SK-N-MC (cell line): ENCODE data around the gene LTBP1.

ENCODE experiments used
- DNase-seq: peaks from one replicate; pipeline ENCODE4 v3.0.0-alpha.2; 2011; ENCODE audit warnings: low read depth, low spot score
- H3K27ac ChIP-seq: fragments of 200-600 bp; sonication (generic); 2 replicates; pipeline ENCODE4 v1.5.1; 2016; ENCODE audit warnings: mixed run types
- H3K36me3 ChIP-seq: fragments of 200-600 bp; sonication (generic); 2 replicates; pipeline ENCODE4 v1.6.1; 2017; ENCODE audit warnings: antibody characterized with exemption, low read length, mixed read lengths; ENCODE audit not compliant: insufficient read depth
- H3K4me3 ChIP-seq: fragments of 200-600 bp; sonication (generic); 2 replicates; pipeline ENCODE4 v1.5.1; 2016
- H3K9ac ChIP-seq: fragments of 200-600 bp; sonication (generic); 2 replicates; pipeline ENCODE4 v1.8.0; 2017; ENCODE audit warnings: mixed run types, mixed read lengths; ENCODE audit not compliant: insufficient read length
- H3K9me3 ChIP-seq: fragments of 200-600 bp; sonication (generic); 2 replicates; pipeline ENCODE4 v1.6.1; 2017; ENCODE audit warnings: low read depth, mild to moderate bottlenecking, antibody characterized with exemption, low read length, moderate library complexity, mixed read lengths
- EZH2 ChIP-seq: fragments of 200-600 bp; sonication (generic); IDR thresholded peaks from one replicate; pipeline ENCODE4 v1.6.1; 2017; ENCODE audit warnings: antibody characterized with exemption
- FOXP2 ChIP-seq: optimal IDR thresholded peaks from 2 replicates; pipeline ENCODE3; 2011; ENCODE audit warnings: mild to moderate bottlenecking, moderate library complexity; ENCODE audit not compliant: insufficient read depth; ENCODE audit errors: extremely low read length, control extremely low read depth
- POLR2AphosphoS5 ChIP-seq: IDR thresholded peaks from 2 replicates; pipeline ENCODE4 v1.6.1; 2012; ENCODE audit warnings: mild to moderate bottlenecking, low read depth, low read length, borderline replicate concordance

The LTBP1 gene

DNA sequence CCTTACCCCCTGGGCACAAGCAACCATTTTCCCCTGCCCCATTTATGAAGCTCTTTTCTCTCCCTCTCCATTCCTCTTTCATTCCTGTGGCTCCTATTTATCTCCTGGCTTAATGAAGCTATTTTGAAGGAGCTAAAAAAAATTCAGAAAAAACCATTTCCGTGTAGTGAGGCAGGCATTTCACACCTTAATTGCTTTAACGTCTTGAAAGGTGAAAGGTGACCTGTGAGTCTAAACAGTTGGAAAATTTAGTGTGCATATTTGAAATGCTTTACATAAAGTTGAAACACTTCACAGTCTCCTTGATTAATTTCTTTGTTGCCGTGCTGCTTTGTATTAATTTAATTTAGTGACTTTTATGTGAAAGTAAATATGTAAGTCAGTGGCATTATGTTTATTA is 83.6 kb downstream of the LTBP1 start:
- Histone ChIP-seq H3K27ac (no peak overlapping the region), H3K9me3 (no peaks in the 10 kb centered on the region), H3K4me3 (no peak overlapping the region), H3K9ac (no peak overlapping the region), H3K36me3 (no peaks in the 10 kb centered on the region)
- DNase-seq: no peak
- no peak for TF ChIP-seq POLR2AphosphoS5
- no peak for TF ChIP-seq EZH2
- TF ChIP-seq FOXP2: no peak

DNA sequence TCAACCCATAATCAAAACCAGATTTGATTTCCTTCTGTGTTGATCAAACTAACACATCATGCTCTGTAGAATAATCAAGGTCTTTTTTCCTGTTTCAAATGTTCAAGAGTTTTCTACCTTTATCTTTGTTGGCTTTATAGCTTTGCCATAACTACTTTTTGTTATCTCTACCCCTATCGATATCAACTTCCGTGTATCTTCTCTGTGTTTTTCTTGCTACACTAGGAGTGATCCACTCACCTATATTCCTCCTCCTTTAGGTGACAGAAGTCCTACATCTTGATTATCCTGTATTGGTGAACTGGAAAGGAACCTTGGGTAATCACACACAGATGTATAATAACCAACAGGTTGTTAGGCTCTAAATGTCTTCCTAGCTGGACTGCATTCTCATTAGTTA is 85.5 kb downstream of the LTBP1 start:
- Histone ChIP-seq H3K36me3 (no peaks in the 10 kb centered on the region), H3K9me3 (no peaks in the 10 kb centered on the region), H3K4me3 (no peak overlapping the region), H3K27ac (no peak overlapping the region), H3K9ac (no peak overlapping the region)
- no peak for DNase-seq
- no peak for TF ChIP-seq POLR2AphosphoS5

DNA sequence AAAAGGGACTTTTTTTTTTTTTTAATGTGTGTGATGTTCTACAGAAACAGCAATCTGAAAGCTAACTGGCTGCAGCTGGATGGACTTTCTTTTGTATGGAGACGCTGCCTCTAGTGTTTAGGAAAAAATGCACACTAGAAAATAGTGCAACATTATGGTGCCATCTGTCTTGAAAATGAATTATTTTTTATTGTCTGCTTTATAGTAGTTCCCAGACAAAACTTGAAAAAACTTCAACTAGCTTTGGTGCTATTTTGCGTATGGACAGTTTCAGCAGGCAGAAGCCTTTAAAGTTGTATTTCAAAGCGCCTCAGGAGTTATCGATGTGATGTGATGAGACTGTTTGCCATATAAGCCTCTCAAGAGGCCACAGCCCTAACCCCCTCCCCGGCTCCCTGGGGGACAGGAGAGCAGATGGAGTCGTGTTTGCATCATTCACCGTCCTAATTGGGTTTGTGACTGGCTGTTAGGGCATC is 86.9 kb downstream of the LTBP1 start:
- Histone ChIP-seq H3K9ac (no peak overlapping the region), H3K4me3 (0 out of 2 replicates have a peak overlapping the region, but pooled peaks have one; percentile 8), H3K9me3 (no peaks in the 10 kb centered on the region), H3K27ac (no peak overlapping the region), H3K36me3 (no peaks in the 10 kb centered on the region)
- no peak for TF ChIP-seq FOXP2
- TF ChIP-seq POLR2AphosphoS5: no peak
- no peak for TF ChIP-seq EZH2
- DNase-seq: no peak

DNA sequence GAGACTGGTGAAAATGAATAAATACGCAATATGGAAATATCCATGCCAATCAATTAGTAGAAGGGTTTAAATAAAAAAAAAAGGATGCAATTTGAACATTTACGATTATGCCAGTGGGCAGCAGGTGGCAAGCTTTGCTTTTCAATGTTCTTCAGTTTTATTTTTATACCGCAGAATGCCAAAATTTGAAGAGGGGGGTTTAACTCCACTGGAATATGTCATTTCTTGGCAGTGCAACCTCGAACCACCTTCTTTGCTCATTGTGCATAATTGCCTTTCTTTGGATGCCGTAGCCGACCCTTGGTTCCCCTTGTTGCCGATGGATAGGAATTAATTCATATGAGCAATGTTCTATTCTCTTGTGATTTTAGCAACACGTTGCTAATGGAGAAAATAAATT is 88.0 kb downstream of the LTBP1 start:
- H3K9me3 ChIP-seq: no peaks in the 10 kb centered on the region
- no peak for DNase-seq
- H3K9ac ChIP-seq: no peak overlapping the region
- H3K4me3 ChIP-seq: no peak overlapping the region
- TF ChIP-seq EZH2: no peak
- TF ChIP-seq POLR2AphosphoS5: no peak
- TF ChIP-seq FOXP2: no peak
- H3K36me3 ChIP-seq: no peaks in the 10 kb centered on the region
- H3K27ac ChIP-seq: no peak overlapping the region

DNA sequence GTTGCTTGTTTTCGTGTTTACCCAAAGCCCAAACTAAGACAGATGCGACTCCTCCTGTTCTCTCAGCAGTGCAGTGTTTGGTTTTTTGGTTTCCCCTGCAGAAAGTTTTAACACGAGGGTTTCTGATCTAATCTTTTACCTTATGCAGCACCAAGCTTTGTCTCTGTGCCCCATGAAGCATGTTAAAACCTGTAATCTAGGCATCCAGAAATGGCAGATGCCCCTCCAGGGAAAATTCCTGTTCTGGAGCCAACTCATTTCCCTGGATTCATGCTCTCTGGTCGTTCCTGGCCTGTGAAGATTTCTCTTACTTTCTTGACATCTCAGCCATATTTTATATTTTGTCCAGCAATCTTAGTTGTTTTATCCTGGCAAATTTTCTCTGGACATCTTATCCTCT is 91.5 kb downstream of the LTBP1 start:
- DNase-seq: no peak
- no peaks in the 10 kb centered on the region for H3K36me3 ChIP-seq
- H3K27ac ChIP-seq: no peak overlapping the region
- TF ChIP-seq FOXP2 (no peak), POLR2AphosphoS5 (no peak), EZH2 (no peak)
- no peak overlapping the region for H3K9ac ChIP-seq
- H3K4me3 ChIP-seq: no peak overlapping the region
- no peaks in the 10 kb centered on the region for H3K9me3 ChIP-seq

DNA sequence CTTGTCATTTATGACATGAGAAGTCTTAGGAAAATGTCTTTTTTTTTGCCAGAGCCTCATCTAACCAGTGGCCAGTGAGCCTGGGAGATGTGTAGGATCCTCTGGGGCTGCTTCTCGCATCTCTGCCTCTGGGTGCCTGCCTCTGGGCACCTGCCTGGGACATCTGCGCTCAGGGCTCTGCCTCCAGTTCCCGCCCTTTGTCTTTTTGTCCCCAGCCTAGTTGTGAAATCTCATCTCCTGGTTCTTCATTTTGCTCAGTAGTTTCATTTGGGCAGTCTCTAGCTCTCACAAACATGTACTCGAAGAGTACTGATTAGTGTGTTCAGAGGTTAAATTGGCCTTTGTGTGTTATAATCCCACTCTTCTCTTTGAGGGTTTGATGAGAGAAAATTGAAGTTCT is 92.0 kb downstream of the LTBP1 start:
- Histone ChIP-seq H3K27ac (no peak overlapping the region), H3K4me3 (no peak overlapping the region), H3K36me3 (no peaks in the 10 kb centered on the region), H3K9me3 (no peaks in the 10 kb centered on the region), H3K9ac (no peak overlapping the region)
- no peak for DNase-seq
- no peak for TF ChIP-seq FOXP2
- TF ChIP-seq POLR2AphosphoS5: no peak
- no peak for TF ChIP-seq EZH2

DNA sequence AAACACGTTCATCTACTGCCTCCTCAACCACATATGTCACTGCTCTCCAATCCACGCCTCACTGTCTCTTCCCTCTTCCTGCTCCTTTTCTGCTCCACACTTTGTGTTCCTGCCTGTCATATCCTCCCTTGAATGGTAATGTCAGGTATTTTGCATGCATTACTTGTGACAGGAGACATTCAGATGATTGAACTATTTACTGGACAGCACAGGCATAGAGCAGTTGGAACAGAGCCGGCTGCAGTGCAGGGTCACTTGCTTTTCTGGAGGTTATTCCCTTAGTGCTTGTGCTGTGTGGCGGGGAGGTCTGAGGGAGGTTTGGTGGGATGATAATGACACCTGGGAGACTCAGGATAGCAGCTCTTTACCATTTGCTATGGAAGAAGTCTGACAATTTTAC is 93.8 kb downstream of the LTBP1 start:
- no peak for TF ChIP-seq POLR2AphosphoS5
- no peak for TF ChIP-seq FOXP2
- TF ChIP-seq EZH2: no peak
- Histone ChIP-seq H3K9me3 (no peaks in the 10 kb centered on the region), H3K36me3 (no peaks in the 10 kb centered on the region), H3K27ac (no peak overlapping the region), H3K9ac (no peak overlapping the region), H3K4me3 (no peak overlapping the region)
- no peak for DNase-seq

DNA sequence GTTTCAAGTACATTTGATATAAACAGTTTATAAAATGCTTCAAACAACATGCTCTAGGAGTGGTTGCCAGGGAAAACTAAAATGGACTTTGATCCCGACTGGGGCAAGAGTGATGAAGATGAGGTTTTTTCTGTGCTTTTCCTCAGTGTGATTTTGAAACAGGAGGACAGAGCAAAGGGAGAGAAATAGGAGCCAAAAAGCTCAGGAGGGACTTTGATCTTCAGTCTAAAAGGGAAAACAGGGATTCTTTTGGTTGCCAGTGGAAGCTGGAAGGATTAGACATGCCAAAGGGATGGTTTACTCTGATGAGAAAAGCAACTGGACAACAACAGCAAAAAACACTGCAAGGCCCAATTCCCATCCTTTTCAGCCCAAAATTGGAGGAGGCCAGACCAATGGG is 95.5 kb downstream of the LTBP1 start:
- H3K27ac ChIP-seq: peak overlapping the region; percentile 64; the same call in 1 of the 2 replicates
- no peaks in the 10 kb centered on the region for H3K36me3 ChIP-seq
- no peak for DNase-seq
- no peak overlapping the region for H3K9ac ChIP-seq
- no peaks in the 10 kb centered on the region for H3K9me3 ChIP-seq
- TF ChIP-seq EZH2 (no peak), POLR2AphosphoS5 (no peak), FOXP2 (no peak)
- H3K4me3 ChIP-seq: no peak overlapping the region

DNA sequence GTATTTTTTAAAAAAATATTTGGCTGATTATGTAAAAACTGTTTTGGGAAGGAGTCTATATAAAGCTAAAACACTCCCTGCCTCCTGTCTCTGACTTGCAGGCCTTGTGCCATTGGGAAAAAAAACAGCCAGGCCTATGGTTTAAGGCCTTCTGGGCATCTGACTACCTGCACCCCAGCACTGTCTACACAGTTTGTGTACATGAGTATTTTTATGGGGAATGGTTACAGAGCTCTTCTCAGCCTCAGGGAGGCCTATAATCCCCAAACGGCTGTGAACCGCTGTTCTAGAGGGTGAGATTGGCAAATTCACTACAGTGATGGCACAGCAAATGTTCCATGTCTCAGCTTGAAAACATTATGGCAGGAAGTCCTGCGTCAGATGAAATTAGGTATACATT is 96.1 kb downstream of the LTBP1 start:
- H3K9me3 ChIP-seq: no peaks in the 10 kb centered on the region
- H3K4me3 ChIP-seq: no peak overlapping the region
- H3K36me3 ChIP-seq: no peaks in the 10 kb centered on the region
- H3K9ac ChIP-seq: no peak overlapping the region
- no peak for DNase-seq
- TF ChIP-seq FOXP2 (no peak), EZH2 (no peak), POLR2AphosphoS5 (no peak)
- peak overlapping the region; percentile 64 for H3K27ac ChIP-seq
